Neural cell (in vitro differentiated cells): Measurements from ENCODE around the gene RABL6.

Experiments
- CTCF ChIP-seq: fragments of 450-650 bp; IDR thresholded peaks from 2 replicates; pipeline ENCODE4 v1.5.1; 2014; ENCODE audit warnings: antibody characterized with exemption, mild to moderate bottlenecking, moderate library complexity; ENCODE audit not compliant: poor library complexity, severe bottlenecking
- EP300 ChIP-seq: fragments of 450-650 bp; conservative IDR thresholded peaks from 2 replicates; pipeline ENCODE4 v1.6.1; 2014; ENCODE audit warnings: antibody characterized with exemption, mild to moderate bottlenecking, moderate library complexity; ENCODE audit not compliant: poor library complexity, severe bottlenecking
- EZH2 ChIP-seq: fragments of 200-600, 300-800 bp; shearing (Covaris generic), sonication (generic); IDR thresholded peaks from 2 replicates; pipeline ENCODE4 v1.6.1; 2014; ENCODE audit warnings: antibody characterized with exemption, low read length, borderline replicate concordance, mild to moderate bottlenecking; ENCODE audit not compliant: insufficient read depth, poor library complexity, severe bottlenecking
- MXI1 ChIP-seq: fragments of 450-650 bp; conservative IDR thresholded peaks from 2 replicates; pipeline ENCODE4 v1.6.1; 2014; ENCODE audit warnings: antibody characterized with exemption, mild to moderate bottlenecking; ENCODE audit not compliant: poor library complexity, severe bottlenecking
- POLR2AphosphoS5 ChIP-seq: IDR thresholded peaks from 2 replicates; pipeline ENCODE4 v1.6.1; 2012
- REST ChIP-seq: IDR thresholded peaks from 2 replicates; pipeline ENCODE4 v1.6.1; 2012; ENCODE audit warnings: borderline replicate concordance
- SMC3 ChIP-seq: fragments of 450-650 bp; conservative IDR thresholded peaks from 2 replicates; pipeline ENCODE4 v1.6.1; 2014; ENCODE audit warnings: antibody characterized with exemption, mild to moderate bottlenecking, moderate library complexity; ENCODE audit not compliant: poor library complexity
- TAF1 ChIP-seq: IDR thresholded peaks from 2 replicates; pipeline ENCODE4 v1.6.1; 2012; ENCODE audit warnings: low read depth

- no peak for TF ChIP-seq CTCF
- TF ChIP-seq TAF1 = no peak
- no peak for TF ChIP-seq POLR2AphosphoS5
- TF ChIP-seq EP300 = no peak
- no peak for TF ChIP-seq EZH2
- no peak for TF ChIP-seq SMC3
- no peak for TF ChIP-seq REST
- no peak for TF ChIP-seq MXI1
Measured at GRCh38 chr9:136854113-136854841, 46.5 kb downstream of the RABL6 start.
